ENCODE measurements around the gene HTT.
A peak's percentile ranks its signal among the peaks of the same experiment; 100 is the strongest.
"Not testable (repeated sequence)": the region's sequence is repeated elsewhere in the genome, so short reads cannot be mapped to it uniquely, and the experiment has no call there.

HTT gene

DNA sequence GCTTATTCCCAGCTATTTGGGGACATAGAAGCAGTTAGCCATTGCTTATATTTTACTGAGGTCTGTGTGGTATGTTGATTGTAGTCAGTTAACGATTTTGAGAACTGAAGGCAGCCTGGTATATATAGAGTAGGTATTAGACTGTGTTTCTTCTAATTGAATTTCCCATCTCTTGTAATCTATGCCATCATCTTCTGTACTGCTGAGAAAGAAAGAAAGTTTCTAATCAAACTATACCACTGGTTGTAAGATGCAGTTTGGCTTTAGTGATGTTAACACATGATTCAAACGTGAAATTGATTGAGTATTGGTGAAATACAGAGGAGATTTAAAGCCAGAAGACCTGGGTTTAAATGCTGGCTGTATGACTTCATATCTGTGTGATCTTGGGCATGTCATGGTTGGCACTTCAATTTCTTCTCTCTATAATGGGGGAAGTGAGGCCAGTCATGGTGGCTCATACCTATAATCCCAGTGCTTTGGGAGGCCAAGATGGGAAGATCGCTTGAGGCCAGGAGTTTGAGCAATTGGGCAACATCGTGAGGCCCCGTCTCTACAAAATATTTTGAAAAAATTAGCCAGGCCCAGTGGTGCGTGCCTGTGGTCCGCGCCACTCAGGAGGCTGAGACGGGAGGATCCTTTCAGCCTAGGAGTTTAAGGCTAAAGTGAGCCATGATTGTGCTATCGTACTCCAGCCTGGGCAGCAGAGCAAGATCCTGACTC lies 11.6 kb downstream of the HTT start:
- no peak for DNase-seq

DNA sequence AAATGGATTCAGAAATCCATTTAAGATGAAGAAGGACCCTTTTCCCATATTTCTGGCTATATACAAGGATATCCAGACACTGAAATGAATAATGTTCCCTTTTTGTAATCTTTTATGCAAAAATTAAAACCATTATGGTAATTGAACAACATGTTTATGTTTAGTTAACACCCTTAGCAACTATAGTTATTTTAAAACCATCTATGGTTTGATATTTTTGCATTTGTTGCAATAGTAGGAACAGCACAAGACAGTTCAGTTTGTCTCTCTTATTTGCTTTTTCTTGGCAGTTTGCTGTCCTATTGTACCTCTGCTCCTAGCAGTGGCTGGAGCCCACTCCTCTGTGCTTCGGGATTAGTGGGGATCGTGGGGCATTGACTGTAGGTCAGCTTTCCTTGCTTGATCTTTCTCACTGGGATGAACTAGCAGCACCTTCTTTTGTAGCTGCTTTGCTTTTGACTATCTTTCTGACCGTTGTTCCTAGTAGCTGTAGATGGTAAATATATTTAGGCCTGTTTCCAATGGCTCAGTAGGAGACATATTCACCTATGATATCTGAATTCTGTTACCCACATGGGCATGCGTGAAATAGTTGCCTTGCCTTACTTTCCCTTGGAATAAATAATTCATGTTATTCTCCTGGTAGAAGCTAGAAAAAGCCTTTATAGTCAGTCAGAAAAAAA lies 12.8 kb downstream of the HTT start:
- no peak for DNase-seq

DNA sequence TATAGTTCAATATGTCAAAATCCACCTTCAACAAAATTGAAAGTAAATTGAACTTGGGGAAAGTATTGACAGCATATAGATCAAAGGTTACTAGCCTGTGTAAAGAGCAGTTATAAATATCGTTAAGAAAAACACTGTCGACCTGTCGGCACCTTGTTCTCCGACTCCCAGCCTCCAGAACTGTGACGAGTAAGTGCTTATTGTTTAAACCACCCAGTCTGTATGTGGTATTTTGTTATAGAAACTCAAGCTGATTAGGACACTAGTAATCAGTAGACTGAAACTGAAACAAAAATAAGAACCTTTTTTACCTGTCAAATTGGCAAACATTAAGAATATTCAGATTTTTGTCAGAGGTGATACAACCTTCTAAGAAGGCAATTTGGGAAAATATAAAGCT lies 17.0 kb downstream of the HTT start:
- no peak for DNase-seq

DNA sequence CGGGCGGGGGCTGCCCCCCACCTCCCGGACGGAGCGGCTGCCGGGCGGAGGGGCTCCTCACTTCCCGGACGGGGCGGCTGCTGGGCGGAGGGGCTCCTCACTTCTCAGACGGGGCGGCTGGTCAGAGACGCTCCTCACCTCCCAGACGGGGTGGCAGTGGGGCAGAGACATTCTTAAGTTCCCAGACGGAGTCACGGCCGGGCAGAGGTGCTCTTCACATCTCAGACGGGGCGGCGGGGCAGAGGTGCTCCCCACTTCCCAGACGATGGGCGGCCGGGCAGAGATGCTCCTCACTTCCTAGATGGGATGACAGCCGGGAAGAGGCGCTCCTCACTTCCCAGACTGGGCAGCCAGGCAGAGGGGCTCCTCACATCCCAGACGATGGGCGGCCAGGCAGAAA lies 20.2 kb downstream of the HTT start:
- DNase-seq, result not testable (repeated sequence)

DNA sequence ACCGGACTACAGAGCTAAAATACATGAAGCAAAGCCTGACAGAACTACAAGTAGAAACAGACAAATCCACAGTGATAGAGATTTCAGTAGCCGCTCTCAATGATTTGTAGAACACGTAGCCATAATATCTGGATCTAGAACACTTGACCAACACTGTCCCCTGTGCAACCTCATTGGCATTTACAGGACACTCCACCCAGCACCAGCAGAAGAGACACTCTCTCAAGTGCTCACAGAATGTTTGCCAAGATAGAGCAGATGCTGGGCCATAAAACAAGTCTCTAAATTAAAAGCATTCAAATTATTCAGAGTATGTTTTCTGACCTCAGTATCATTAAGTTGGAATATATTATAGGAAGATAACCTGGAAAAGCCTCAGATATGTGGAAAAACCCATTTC lies 21.7 kb downstream of the HTT start:
- DNase-seq, result no peak

DNA sequence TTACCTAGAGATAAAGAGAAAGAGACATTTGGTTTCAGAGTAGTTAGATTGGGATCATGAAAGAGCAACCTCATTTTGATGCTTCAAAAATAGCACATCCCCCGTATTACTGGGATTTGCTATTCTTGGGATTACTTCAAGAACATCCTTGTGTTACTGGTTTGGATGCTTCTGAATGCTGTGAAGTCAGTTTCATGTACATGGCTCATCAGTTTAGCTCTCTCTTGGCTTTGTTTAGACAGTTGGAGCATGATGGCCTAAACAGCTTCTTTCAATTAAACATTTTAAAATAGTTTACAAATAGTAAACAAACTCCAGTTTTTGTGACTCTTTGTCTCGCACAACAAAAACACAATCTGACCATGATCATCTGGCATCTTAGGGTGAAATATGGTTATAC lies 23.9 kb downstream of the HTT start:
- no peak for DNase-seq

DNA sequence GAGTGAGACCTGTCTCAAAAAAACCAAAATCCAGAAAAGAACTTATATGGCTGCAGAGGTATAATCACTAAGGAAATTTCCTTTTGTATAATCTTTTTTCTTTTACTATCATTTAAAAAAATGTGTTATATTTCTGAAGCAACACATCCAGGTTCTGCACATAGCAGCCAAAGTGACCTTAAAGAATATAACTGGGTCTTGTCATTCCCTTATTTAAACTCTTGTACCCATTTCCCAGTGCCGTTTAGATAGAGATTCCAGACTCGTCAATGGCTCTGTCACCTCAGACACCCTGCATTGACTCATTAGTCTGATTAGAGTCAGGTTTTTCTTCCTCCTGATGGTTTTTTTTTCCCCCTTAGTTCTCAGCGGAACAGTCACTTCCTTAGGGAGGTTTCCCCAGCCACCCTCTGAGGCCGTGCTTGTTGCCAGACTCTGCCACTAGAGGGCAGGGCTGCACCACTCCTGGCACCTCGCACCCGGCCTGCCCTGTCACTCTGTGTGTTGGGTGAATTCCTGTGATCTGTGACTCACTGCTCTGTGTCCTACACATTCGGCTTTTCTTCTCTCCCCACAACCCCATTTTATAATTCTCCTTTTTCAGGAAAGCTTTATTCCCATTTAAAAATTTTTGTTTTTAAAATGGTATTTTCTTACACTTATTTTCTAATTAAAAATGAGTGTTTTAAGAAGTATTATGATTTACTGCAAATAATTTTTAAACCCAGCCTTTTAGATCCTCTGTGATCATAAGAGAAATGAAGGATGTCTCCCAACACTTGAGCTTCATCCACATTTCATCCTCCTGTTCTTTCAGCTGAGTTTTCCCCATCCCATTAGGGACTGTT lies 32.1 kb downstream of the HTT start:
- peak; percentile 84 for DNase-seq

DNA sequence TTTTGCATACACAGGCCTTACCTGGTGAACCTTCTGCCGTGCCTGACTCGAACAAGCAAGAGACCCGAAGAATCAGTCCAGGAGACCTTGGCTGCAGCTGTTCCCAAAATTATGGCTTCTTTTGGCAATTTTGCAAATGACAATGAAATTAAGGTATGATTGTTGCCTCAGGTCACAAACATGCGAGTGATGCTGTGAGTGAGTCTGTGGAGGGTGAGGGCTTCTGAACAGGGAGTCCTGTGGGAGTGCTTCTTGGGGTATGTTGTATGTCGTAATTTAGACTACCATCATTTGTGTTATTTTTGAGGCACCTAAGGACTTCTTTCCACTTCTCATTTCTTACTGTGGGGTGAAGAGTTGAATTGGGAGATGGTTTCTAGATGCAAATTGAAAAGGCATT lies 32.8 kb downstream of the HTT start:
- DNase-seq, result no peak

DNA sequence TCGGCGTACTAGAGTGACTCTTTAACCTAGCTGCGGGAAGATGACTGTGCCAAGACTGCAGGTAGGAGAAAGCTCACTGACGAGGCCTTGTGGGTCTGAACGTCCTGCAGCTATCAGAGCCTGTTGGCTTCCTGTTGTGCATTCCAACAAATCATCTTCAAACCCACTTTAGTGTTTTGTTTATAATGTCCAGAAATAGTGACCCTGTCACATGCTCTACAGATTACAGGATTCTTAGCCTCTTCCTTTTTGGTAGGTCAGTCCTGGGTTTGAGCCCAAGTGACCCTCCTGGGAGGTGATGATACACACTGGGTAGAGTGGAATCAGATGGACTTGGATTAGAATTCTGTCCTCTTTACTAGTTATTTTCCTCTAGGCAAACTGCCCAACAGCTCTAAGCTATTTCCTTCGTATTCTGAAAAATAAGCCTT lies 33.2 kb downstream of the HTT start:
- no peak for DNase-seq

DNA sequence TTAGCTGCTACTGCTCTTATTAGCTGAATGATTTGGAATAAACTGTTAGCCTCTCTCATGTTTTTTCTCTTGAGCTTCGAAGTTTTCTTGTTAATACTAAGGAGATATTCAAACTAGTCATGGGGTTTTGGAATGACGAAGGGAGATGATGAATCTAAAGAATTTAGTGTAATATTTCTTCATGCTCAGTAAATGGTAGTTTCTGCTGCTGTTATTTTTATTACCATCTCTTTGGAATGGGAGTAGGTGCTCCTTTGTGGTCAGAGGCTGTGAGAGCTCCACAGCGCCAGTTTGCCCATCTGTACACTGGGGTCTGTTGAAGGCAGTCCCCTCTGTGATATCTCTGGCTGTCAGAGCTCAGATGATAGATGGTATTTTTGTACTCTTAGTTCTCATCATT lies 33.7 kb downstream of the HTT start:
- DNase-seq, result no peak

DNA sequence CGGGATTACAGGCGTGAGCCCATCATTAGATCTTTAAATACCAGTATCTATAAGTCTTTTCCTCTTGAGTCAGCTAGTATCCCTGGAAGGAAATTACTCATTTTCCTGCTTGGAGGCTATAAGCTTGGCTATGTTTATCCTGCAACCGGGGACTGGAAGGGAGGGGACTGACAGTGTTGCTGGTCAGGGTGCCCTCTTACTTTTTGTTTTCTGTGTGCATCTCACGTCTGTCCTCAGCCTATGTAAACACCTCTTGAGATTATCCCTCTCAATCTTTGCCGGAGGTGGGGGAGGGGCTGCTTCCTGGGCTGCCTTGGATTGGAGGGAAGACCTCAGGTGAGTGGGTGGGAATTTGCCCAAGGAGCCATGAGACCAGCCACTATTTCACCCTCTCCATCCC lies 37.0 kb downstream of the HTT start:
- no peak for DNase-seq

DNA sequence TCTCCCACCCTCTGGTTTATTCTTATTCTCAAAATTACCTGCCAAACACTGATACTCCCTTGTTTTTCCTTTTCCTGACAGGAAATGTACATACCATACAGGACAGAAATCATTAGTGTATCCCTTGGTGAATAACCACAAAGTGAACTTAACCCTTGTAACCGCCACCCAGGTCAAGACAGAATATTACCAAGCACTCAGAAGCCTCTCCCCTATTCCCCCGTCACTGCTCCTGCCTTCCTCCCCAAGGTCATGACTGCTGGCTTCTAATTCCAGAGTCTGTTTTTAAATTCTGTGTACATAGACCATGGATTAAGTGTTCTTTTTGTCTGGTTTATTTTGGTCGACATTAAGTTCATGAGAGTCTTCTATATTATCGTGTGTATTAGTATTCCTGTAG lies 37.7 kb downstream of the HTT start:
- DNase-seq, result no peak

DNA sequence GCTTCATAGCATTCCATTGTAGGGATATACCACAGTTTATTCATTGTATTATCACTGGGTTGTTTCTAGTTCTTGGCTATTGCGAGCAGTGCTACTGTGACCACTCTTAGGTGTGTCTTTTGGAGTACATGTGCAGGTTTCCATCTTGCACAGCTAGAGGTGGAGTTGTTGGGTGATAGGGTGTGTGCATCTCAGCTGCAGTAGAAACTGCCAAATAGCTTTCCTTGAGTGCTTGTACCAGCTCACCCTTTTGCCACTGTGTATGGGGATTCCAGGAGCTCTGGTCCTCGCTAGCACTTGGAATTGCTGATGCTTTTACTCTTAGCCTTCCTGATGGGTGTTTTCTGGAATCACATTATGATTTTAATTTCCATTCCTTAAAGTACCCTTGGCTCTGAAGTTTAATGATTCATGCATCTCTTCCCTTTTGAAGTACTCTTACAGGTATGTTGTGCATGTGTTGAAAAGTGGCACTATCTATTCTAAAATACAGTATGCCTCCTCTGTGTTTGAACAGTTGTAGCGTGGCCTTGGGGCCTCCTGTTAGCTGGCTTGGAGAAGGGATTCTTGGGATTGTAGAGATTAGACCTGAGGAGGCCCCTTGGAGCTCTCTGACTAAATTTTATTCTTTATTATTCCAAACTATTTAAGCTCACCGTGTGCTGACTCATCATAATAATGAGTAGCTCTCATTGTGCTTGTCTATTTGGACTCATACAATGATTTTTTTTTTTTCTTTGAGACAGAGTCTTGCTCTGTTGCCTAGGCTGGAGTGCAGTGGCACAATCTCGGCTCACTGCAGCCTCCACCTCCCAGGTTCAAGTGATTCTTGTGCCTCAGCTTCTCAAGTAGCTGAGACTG lies 38.4 kb downstream of the HTT start:
- DNase-seq, result no peak

DNA sequence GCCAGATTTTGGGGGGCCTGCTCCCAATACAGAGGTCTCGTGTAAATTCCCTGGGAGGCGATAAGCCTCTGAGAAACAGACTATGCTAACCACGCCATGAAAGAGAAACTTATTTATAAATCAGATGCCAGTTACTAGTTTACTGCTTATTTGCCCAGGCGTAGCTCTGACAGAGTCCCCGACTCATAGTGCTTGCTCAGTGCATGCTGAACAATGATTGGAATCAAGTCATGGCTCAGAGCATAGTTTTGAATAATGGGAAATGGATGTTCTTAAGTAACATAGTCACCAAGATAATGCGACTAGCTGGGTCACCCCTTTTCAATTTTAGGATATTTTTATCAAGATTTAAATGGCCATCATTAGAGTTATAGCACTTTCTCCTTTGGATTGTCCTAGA lies 39.9 kb downstream of the HTT start:
- DNase-seq, result no peak

DNA sequence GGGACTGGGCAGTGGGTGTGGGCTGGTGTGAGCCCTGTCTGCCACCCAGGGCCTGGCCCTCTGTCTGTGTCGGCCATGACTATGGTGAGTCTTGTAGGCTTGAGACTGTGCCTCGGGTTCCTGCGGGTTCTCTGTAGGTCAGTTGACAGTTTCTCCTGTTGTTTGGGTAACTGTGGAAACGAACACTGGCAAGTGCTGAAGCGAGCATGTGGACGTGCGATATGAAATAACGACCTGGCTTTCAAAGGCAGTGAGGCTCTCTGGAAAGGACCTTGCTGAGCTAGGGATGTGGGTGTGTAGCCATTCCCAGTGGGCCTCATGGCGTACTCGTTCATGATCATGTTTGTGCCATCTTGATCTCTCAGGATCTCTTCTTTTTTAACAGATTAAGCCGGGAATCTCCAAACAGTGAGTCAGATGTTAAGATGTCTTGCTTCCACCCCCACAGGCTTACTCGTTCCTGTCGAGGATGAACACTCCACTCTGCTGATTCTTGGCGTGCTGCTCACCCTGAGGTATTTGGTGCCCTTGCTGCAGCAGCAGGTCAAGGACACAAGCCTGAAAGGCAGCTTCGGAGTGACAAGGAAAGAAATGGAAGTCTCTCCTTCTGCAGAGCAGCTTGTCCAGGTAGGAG lies 41.3 kb downstream of the HTT start:
- DNase-seq, result no peak

DNA sequence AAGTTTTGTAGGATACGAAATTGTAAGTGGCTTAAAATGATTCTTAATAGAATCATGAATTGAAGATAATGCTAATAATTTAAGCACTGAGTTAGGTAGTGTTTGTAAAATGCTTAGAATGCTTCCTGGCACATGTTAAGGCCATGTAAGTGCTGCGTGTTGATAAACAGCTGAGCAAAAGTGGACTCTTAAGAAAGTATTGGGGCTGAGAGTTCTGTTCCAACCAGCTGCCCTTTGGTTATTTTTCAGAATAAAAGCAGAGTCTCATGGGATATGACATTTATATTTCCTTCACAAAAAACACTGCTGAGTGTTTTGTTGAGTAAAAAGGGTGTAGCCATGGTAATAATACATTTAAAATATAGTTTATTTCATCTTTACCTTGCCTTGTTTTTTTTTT lies 42.5 kb downstream of the HTT start:
- no peak for DNase-seq

DNA sequence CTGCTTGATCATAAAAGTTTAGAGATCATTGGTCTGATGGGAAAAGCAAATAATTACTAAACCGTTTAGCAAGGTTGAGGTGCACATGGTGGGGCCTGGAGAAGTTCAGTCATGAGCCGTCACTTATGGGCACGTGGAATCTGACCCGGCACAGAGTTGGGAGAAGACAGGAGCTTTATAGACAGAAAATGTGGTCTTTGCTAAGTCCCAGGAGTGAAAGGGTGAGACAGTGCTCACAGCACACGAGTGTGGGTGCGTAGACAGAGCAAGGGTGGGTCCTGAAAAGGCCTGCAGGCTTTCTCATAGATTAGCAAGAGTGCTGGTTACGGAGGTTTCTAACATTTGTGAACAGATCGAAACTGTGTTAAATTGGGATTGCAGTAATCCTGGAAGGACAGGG lies 43.8 kb downstream of the HTT start:
- DNase-seq, result no peak

DNA sequence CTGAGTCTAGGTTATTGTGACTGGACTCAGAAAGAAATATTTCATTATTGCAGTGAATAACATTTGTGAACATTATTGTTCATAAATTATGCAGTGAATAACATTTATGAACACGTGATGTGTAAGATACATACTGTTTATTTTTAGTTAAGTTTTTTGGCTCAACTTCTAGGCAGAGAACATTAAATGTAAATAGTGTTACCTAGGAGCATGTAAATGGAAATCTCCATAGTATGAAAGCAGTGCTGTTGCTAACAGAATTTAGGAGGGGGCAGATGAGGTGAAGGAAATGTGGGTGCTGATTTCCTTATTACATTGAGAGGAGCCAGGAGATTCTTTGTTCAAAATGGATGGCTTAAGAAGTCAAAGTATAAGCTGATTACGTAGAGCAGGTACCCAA lies 45.0 kb downstream of the HTT start:
- no peak for DNase-seq

DNA sequence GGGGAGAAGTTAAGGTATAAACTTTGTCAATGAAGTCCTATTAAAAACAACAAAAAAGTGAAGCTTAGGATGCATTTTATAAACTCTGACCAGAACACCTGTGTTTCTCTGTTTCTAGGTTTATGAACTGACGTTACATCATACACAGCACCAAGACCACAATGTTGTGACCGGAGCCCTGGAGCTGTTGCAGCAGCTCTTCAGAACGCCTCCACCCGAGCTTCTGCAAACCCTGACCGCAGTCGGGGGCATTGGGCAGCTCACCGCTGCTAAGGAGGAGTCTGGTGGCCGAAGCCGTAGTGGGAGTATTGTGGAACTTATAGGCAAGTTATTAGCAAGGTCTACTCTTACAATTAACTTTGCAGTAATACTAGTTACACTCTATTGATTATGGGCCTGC lies 46.6 kb downstream of the HTT start:
- no peak for DNase-seq

DNA sequence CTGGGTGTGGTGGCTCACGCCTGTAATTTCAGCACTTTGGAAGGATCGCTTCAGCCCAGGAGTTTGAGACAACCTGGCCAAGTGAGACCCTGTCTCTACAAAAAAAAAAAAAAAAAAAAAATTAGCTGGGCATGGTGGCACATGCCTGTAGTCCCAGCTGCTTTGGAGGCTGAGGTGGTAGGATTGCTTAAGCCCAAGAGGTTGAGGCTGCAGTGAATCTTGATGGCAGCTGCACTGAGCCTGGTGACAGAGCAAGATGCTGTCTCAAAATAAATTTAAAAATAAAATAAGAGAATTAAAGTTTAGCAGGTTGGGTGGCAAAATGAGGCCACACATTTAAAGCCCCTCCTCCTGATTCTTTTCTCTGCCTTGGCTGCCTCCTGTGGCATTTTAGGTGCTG lies 47.1 kb downstream of the HTT start:
- DNase-seq, result no peak

DNA sequence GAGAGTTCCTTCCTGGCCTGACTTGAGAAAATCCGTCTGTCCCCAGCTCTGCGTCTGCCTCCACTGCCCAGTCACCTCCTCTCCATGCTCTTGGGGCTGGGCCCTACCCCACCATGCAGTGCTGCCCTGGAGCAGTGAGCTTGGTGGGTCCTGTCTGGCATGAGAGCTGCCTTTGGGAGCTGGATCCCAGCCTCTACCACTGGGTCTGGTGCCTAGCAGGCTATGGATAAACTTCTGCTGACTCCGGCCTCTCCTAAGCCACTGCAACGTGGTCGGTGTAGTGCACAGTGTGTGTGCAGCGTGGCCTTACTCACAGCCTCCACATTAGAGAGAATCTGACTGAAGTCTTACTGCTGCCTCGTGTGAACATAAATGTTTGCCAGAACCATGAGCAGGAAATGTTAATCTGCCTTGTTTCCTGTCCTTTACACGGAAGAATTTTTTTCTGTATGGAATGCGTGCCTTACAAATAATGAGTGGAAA lies 47.6 kb downstream of the HTT start:
- DNase-seq, result no peak

DNA sequence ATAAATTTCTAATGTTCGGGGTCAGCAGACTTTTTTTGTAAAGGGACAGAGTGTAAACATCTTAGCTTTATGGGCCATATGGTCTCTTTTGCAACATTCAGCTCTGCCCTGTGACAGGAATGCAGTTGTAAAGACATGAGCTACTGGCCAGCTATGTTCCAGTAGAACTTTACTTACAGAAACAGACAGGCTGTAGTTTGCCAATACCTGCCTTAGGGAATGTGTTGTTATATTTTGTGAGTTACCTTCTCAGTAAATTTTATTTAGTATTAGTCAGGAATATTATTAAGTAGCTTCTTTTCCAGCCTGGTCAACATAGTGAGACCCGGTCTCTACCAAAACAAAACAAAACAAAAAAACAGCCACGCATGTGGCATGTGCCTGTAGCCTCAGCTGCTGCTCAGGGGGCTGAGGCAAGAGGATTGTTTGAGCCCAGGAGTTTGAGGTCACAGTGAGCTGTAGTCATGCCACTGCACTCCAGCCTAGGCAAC lies 48.7 kb downstream of the HTT start:
- DNase-seq, result no peak
